Measurements from ENCODE around the gene GTF2H1. TPM values are rescaled to one million over a fixed set of nuclear protein-coding genes. Genes with fewer than 3 reads are reported as not detected.

Gene GTF2H1
- total and polyA plus RNA-seq, 9 of the 15 experiments (the other 6 are each of a cell fraction or from before 2014, with no cell fraction given), result 56.9 to 126 (median 92.1) TPM

- no peak for TF ChIP-seq ZMIZ1 (IDR thresholded peaks at IDR 0.05; ENCODE audit: low read depth in 2 of 2, low read length in 2 of 2)
- TF ChIP-seq ZNF280B (CRISPR knock-in tag; IDR thresholded peaks at IDR 0.05), result 0 out of 2 replicates have a peak, but pooled peaks have one; percentile 50
- no peak for TF ChIP-seq YY1 (IDR thresholded peaks at IDR 0.05; ENCODE audit: borderline replicate concordance in 1 of 3, control insufficient read depth in 1 of 3, extremely low read depth in 1 of 3, insufficient read depth in 3 of 3, insufficient read length in 1 of 3, insufficient replicate concordance in 2 of 3, low read depth in 1 of 3, low read length in 2 of 3)
- no peak for TF ChIP-seq POLR2G (IDR thresholded peaks at IDR 0.05; ENCODE audit: low read depth, low read length)
- TF ChIP-seq RBM22 (IDR thresholded peaks at IDR 0.05; ENCODE audit: low read depth, low read length, poor library complexity, severe bottlenecking), result peak; percentile 50
- peak; percentile 29 for TF ChIP-seq POLR2B (IDR thresholded peaks at IDR 0.05; ENCODE audit: low read depth, partially characterized antibody)
- TF ChIP-seq CAMTA2 (CRISPR knock-in tag; conservative IDR thresholded peaks at IDR 0.05), result peak; percentile 84
- TF ChIP-seq MBD2 (IDR thresholded peaks at IDR 0.05; ENCODE audit: borderline replicate concordance, low read depth), result peak; percentile 32; the same call in 1 of the 2 replicates
- peak; percentile 76 for TF ChIP-seq MYNN (IDR thresholded peaks at IDR 0.05)
- TF ChIP-seq MYNN (CRISPR knock-in tag; IDR thresholded peaks at IDR 0.05), result no peak
- no peak for TF ChIP-seq TCF7L2 (IDR thresholded peaks at IDR 0.05; ENCODE audit: low read depth, low read length)
- no peak for TF ChIP-seq MNT (conservative IDR thresholded peaks at IDR 0.05)
- TF ChIP-seq SLC30A9 (CRISPR knock-in tag; IDR thresholded peaks at IDR 0.05), result no peak
- TF ChIP-seq ZBED1 (IDR thresholded peaks at IDR 0.05), result peak; percentile 77; the same call in 1 of the 2 replicates
- no peak for TF ChIP-seq PPARD (CRISPR knock-in tag; IDR thresholded peaks at IDR 0.05)
These were observed 86.4 kb downstream of the GTF2H1 start (continued) for GRCh38 chr11:18408558-18409291.

All from K562 (cell line).